Hematopoietic multipotent progenitor cell treated with erythropoietin and hydrocortisone succinate and interleukin-3 and kit ligand, for 15 days (in vitro differentiated cells): ENCODE measurements around the gene RAP1GAP2.

Experiments used
- DNase-seq: peaks from one replicate; pipeline ENCODE4 v3.0.0-alpha.2; 2015; ENCODE audit warnings: low spot score

The RAP1GAP2 gene

DNA sequence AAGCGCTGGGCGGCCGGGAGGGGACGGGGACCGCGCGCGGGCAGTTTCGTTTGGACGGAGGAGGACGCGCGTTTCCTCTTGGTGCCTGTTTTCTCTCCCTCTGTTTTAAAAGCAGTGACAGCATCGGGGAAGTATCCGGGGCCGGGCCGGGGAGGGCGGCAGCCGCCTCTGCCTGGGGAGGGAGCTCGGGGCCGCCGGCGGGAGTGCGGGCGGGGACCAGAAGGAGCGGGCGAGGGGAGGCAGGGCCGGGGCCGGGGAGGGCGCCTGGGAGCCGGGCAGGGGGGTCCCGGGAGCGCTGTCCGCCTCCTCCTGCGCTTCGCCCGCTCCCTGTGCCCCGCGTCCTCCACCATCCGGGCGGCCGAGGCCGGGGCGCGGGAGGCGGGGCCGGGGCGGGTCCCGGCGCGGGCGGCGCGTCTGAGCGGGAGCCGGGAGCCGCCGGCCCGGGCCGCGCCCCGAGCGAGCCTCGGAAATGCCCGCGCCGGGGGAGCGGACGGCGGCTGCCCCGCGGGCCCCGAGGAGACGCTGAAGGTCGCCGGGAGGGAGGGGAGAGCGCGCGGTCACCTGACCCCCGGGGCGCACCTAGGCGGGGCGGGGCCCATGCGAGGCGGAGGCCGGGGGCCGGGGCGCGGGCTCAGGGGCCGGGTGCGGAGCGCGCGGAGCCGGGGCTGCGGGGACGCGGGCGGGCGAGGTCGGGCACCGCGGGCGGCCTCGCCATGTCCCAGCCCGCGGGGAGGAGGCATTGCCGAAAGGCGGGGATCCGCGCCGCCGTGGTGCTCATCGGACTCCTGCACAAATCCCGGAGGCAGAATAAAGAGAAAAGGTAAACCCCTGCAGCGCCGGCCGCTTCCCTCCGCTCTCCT is 57.3 kb downstream of the RAP1GAP2 start:
- no peak for DNase-seq

DNA sequence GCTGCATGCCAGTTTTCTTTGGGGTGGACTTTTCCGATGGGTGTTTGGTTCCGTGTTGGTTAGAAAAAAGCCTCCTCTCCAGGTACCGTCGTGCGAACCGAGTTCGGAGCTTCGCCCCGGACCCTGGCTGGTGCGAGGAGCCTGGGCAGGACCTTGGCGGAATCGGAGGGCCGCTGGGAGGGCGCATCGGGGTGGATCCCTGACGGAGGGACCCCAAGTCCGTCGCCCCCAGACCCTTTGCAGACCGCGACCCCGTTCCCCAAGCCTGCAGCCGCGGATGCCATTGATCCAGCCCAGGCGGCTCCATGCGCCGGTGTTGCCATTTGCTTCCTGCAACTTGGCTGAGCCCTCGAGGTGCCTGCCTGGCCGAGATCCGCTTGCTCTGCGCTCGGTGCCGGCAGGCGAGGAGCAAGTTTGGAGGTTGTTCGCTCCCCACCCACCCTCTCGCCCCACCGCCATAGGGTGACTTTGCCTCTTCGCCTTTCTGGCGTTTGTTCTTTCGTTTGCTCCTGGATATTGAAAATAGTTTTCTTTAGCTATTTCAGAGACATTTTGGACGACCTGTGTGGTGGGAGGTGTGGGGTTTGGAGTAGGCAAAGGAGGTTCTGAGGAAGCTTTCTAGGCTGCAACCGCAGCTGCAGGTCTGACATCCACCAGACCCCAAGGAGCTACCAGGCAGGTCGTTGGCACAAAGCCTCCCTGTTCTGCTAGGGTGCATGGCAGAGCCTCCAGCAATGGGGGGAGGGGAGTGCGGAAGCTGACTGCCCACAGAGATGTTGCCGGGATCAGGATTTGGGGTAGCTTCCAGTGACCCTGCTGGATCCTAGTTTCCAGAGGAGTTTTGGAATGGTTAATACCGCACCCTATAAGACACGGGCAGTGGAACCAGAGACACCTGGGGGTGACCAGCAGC is 58.2 kb downstream of the RAP1GAP2 start:
- DNase-seq, result no peak

DNA sequence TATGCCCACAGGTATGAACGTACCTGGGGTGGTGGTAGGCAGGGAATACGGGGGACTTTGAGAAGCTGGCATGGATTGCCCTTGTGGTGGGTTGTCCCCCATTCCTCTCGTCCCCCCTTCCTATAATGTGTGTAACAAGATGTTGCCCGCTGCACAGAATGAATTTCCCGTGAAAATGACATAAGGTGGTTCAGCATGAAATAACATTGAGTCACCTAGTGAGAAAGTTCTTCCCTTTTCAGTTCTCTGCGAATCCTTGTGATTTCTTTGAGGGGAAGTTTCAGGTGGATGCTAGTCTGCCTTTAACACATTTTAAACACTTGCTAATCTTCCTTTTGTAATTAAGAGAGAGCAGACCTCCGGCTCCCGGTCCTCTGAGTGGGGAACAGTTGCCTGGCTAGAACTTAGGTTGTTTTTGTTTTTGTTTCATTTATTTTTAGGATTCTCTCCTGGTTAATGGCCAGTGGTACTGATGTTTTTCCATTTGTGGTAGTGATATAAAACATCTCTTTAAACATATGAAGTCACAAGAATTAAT is 58.9 kb downstream of the RAP1GAP2 start:
- no peak for DNase-seq

DNA sequence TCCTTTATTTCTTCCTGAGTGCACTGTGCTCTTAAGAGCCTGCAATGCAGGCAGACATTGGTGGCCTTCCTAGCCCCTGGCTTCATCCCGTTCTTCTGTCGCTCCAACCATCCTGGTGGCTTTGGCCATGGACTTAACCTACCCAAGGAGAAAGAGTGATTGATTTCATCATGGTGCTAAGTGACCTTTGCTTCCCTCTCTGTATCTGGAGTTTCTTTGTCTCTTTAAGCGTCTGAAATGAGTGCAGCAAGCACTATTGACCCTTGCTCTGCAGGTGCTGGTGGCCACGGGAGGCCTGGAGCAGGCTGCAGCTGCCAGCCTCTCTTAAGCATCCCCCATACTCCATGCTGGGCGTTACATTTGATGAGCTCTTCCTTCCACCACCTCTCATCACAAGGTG is 60.5 kb downstream of the RAP1GAP2 start:
- DNase-seq, result no peak

- DNase-seq, result no peak
Measured at GRCh38 chr17:2860045-2860444, 63.8 kb downstream of the RAP1GAP2 start.

DNA sequence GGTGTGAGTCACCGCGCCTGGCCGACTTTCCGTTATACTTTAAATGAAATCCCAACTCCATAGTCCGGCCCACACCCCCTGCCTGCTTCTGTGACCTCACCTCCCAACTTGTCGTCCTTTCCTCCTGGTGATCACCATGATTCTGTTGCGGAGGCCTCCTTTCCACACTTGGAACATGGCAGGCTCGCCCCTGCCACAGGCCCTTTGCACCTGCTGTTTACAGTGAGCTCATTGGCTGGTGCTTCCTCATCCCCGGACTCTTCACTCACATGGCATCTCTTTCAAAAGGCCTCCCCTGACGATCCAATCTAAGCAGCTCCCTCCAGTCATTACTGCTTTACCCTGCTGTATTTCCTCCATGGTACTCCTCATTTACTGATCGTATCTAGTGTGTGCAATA is 64.6 kb downstream of the RAP1GAP2 start:
- DNase-seq, result no peak

DNA sequence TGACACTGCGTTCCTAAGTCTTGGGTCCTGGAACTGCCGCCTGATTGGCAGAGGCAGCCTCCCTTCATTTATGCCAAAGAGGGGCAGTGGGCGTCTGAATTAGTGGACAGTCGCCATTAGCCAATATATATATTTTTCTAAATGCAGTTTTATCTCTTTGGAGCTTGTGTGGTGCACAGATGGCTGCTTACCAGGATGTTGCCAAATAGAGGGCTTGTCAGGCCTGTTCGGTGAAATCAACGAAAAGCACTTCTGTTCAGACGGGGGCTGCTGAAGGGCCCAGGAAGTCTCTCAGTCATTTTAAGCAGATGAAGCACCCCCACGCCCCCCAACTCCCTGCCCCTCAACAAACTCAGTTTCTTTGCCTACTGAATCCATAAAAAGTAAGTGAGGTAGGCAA is 66.0 kb downstream of the RAP1GAP2 start:
- no peak for DNase-seq

DNA sequence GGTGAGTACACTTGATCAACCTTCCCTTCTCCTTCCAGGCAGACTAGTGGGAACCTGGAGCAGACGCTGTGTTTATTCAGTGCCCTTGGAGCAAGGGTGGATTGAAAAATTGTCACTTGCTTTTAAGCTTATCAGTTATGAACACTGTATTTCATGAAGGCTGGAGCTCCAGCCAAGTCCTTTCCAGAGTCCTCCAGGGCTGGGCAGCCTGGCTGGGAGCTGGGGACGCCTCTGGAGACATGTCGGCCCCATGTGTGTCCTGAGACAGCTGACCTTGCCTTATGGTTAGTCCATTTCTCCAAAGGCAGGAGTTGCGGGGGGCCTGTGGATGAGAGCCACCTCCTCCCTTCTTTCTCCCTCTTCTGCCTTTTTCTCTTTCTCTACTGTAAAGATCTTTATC is 67.0 kb downstream of the RAP1GAP2 start:
- DNase-seq, result no peak

GRCh38 chr17:2865228-2865627 is 69.0 kb downstream of the RAP1GAP2 start:
- no peak for DNase-seq

DNA sequence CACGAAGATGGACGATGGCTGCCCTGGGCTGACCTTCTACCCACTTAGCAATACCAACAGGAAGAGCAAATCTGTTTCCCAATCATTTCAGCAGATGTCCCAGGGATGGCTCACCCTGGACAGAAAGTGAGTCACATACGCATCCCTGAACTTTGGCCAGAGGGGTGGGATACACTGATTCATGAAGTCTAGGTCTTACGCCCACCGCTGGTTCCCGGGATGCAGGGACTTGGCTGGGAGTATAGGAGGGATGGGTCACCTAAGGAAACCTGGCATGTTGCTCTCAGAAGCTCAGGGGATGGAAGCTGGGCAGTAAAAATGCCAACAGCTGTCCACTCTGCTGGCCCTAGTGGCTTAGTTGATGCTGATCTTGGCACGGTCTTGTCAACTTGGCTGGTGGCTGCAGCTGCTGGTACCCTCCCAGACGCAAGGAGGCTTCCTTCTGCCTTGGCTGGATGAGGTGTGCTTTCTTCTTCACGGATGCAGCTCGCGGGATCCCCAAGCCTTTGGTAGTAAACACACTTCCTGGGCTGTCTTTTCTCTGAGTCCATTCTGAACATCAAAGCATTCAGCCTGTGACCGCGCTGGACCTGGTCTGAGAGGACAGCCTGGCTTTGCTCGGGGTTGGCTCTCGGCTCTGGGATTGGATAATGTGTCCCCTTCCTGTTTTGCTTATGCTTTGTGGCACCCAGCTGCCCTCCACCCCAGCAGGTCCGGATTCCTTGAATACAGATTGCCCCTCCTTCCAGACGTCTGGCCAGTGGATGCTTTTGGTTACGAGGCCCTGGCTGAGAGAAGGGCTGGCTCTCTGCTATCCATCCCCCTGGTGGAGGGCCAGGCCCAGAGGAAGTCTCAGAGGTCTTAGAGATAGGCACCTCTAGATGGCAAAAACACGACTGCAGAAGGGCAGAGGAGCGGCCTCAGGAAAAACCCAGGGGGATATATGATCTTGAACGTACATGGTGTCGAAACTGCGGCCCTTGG is 71.5 kb downstream of the RAP1GAP2 start:
- DNase-seq, result no peak

DNA sequence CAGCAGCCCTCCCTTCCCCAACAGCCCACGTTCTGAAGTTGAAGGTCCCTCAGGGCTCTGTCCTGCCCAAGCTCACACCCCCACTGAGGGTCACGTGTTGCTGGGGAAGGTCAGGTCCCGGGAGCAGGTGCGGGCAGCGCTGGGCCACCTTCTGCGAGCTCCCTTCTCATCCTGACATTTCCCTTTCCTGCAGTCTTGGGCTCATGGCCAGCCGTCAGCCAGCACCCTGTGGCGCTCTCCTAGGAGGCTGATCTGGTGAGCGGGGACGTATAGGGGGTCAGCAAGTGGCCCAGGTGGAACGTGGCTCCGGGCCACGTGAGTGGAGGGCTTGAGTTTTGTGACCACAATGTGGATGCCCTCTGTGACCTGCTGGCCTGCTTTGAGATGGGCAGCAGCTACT is 73.4 kb downstream of the RAP1GAP2 start:
- DNase-seq, result no peak

DNA sequence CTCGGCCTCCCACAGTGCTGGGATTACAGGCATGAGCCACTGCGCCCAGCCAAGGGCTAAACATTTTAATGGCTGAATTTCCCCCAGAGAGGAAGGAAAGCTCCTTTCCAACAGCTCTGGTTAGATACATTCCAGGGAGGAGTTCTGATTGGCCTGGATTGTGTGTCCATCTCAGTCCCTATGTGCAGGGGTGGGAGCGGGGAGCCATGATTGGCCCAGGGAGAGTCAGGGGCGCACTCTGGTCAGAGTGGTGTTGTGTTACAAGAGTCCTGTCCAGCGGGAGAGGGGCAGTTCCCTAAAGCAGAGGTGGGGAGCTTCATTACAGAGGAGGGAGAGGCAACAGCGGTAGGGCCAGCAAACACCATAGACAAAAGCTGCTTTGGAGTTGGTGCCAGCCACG is 75.0 kb downstream of the RAP1GAP2 start:
- no peak for DNase-seq

DNA sequence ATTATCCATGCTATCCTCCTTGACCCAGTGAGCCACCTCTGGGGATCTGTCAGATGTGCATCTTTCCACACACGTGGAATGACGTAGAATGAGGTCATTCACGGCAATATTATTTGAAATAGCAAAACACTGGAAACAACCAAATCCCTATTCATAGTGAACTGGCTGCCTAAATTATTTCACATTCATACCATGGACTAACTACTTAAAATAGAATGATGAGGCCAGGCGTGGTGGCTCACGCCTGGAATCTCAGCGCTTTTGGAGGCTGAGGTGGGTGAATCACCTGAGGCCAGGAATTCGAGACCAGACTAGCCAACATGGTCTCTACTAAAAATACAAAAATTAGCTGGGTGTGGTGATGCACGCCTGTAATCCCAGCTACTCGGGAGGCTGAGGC is 75.5 kb downstream of the RAP1GAP2 start:
- DNase-seq, result no peak

- DNase-seq, result no peak
Measured at GRCh38 chr17:2872282-2872681, 76.0 kb downstream of the RAP1GAP2 start.

GRCh38 chr17:2874189-2874686 is 78.0 kb downstream of the RAP1GAP2 start:
- no peak for DNase-seq

- no peak for DNase-seq
Measured at GRCh38 chr17:2875608-2876007, 79.4 kb downstream of the RAP1GAP2 start.

- no peak for DNase-seq
Measured at GRCh38 chr17:2876467-2876866, 80.2 kb downstream of the RAP1GAP2 start.

DNA sequence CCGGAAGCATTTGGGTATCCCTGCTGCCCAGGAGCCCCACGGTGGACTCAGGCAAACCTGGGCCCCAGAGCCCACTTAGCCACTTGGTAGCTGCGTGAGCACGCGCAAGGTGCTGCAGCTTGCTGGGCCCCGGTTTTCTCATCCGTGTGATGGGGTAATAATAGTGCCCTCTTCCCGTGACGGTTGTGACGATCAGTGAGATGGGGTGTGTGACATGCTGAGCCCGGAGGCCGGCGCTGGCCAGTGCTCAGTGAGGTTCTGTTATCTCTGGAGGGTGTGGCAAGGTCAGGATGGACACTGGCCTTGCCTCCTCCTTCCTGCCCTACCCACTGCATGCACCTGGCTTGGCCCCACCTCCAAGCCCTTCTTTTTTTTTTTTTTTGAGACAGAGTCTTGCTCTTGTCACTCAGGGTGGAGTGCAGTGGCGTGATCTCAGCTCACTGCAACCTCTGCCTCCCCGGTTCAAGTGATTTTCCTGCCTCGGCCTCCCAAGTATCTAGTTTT is 82.6 kb downstream of the RAP1GAP2 start:
- DNase-seq, result no peak

DNA sequence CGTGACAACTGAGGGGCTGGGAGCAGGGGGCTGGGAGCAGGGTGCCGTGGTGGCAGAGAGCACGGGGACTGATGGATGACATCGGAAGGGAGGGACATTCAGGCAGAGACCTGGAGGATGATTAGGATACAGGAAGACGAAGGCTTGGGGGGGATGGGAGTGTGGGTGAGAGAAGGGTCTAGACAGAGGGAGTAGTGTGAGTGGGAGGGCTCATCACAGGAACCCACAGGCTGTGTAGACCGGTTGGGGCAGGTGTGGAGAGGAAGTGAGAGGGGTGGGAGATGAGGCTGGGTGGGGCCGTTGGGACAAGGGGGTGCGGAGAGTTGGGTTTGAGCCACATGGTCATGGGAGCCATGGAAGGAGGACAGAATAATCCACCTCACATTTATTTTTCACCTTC is 83.8 kb downstream of the RAP1GAP2 start:
- no peak for DNase-seq

GRCh38 chr17:2881295-2881694 is 85.1 kb downstream of the RAP1GAP2 start:
- no peak for DNase-seq

DNA sequence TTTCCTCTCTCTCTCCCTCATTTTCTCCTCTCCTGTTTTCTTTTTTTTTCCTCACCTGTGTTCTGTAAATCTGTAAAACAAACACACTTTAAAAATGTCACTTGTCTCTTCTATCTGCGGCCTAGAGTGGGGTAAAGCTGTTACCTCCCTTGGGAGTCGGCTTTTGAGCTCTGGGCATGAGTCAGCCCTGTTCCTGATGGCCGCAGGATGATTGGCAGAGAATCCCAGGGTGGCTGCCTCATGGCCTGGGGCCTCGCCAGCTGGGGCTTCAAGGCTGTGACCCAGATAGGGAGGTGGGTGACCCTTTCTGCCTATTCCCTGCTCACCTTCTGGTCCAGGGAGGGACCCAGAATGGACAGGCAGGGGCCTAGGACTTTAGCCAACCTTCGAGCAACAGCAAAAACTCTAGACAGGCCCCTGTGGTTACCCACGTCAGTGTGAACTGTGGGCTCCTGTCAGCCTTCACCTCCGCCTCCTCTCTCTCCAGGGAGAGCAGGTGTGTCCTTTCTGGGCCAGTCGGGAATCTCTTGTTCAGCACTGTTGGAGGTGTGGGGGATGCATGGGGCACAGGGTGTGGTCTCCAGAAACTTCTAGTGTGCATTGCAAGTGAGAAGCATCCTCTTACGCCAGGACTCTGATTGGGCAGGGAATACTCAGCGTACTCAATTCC is 87.4 kb downstream of the RAP1GAP2 start:
- DNase-seq, result no peak
